ENCODE measurements around the gene SEMA6A.

The SEMA6A gene

DNA sequence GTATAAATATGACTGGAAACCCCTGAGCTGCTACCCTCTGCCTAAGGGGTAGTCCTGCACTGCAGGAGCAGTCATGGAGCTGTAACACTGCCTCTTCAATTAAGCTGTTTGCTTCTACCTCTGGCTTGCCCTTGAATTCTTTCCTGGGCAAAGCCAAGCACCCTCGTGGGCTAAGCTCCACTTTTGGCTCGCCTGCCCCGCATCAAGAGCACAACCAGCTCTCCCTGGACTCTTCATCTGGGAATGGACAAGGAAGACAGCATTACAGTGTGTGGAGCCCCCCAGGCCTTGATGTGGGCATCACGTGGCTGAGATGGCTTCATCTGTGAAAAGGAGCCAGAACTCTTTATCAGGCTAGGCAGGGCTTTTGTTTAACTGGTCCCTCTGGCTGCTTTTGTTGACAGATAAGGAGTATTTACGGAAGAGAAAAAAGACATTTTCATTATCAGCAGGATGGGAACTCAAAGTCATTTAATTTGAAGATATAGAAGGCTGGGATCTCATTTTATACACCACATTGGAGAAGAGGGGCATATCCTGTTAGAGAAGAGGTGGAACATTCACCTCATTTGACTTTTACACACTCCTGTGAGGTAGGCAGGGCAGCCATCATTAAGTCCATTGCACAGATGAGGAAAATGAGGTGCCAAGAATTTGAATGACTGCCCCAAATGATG lies 137.8 kb downstream of the SEMA6A start:
- DNase-seq = no peak

DNA sequence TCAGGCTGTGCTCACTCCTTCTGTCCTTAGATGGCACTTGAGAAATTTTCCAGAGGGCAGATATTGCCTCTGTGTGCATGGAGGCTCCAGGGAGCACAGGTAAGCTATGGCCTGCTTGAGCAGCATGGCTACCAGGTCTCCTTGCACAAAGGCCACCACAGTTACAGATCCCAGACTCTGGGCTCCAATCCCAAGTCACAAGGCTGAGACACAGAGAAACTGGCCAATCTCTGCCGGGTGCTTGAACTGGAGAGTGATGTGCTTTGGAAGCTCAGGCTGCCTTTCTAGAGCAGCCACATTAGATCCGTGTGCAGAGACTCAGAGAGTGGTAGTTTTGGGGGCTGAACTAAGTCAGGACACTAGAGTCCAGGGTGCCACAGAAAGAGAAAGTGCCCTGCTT lies 145.7 kb downstream of the SEMA6A start:
- no peak for DNase-seq

DNA sequence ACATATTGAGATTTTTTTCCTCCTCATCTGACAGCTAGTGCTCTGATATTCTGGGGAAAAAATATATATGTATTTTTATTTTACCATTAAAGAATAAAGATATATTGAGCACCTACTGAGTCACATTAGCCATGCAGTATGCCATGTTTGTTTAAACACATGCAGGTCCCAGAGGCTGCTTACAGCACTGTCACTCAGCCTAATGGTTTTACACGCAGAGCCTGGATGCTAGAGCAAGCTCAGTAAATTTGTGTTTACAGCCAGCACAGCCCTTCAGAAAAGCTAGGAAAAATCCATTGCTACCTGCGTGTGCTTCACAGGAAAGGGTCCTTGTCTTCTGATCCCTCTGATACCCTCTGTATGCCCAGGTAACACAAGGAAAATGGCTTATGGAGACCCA lies 146.2 kb downstream of the SEMA6A start:
- DNase-seq = no peak

DNA sequence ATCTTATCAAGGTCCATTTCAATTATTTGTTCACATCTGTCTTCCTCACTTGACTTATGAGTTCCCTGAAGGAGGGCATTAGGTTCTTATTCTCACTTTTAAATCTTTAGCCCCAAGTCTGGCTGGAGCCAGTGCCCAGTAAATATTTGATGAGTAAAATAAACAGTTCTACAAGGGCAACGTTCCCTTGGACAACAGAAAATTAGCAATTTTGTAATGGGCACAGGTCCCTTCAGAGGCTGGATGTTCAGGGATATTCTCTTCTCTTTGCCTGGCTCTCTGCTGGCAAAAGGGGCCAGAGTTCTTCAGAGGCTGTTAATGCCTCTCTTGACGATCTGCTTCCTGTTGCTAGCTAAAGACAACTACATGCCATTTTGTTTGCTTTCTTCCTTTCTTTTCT lies 149.7 kb downstream of the SEMA6A start:
- no peak for DNase-seq

DNA sequence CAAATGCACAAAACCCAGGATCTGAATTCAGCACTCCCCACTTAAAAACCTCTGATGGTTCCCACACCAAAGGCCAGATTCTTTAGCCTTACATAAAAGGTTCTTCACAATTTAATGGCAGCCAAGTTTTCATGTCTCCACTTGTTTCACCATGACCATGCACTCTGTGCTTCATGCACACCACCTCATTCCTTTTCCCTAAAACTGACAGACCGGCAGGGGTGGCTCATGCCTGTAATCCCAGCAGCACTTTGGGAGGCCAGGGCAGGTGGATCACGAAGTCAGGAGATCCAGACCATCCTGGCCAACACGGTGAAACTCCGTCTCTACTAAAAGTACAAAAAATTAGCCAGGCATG lies 150.4 kb downstream of the SEMA6A start:
- no peak for DNase-seq

DNA sequence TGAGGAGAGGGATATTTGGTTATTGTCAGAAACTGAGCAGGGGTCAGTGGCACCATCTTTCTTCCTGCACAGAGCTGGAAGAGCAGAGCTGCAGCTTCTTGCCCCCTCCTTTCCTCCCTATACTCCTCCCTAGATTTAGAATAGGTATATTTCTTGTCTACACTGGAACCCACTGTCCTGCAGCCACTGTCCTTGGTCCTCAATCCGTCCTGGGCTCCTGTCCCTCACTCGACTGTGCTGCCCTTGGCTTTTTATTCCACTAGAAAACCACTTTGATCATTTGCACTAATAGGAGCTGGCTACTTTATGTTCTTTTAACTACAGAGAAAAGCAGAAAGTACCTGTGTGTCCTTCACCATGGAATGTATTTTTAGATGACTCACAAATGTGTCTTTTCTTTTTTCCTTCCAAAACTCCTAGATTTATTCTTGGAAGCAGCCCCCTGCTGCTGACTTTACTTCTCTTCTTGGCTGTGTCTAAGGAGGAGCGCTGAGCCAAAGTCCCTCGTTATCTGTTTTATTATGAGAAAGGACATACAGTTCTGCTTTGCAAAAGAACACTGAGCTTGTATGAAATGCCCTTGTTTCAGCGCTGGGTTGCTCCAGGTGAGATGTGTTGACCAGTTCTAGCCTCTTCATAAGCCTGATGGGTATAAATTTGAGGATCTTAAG lies 150.9 kb downstream of the SEMA6A start:
- DNase-seq = no peak

DNA sequence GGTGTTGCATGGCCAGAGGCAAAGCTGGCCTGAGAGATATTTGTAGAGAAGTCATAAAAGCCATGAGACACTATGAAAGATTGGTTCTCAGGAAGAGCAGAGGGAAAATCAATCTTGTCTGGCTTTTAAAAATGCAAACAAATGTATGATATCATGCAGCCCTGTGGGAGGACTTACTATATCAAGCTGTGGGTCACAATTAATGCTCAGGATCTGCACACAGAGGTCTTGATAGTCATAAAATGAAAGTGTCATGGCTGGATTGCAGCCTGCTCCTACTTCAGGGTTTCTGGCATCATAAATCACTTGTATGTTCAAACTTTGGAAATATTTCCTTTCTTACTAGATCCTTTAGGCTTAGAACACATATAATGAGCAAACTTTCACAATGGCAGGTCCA lies 151.5 kb downstream of the SEMA6A start:
- no peak for DNase-seq

DNA sequence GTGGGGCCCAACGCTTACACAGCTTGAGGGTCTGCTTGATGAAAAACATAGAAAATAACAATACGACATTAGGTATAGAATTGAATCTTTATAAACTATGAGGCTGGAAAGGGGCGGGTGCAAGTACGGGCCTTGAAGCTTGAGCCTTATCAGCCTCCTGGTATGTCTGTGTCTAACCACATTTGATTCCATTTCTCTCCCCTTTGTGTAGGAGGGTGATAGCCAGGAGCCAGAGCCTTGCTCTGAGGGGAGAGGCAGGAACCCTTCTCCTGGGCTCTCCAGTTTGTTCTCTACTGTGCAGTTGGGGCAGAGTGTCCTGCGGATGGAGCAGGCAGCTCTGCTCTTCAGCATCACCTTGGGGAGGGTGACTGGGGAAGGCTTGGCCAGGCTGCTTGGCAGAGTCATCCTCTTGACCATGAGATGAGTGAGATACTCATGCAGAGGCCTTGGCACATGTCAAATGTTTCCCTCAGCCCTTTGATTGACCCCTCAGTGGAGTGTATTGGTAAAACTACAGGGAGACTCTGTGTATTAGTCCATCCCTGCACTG lies 153.5 kb downstream of the SEMA6A start:
- DNase-seq = no peak

DNA sequence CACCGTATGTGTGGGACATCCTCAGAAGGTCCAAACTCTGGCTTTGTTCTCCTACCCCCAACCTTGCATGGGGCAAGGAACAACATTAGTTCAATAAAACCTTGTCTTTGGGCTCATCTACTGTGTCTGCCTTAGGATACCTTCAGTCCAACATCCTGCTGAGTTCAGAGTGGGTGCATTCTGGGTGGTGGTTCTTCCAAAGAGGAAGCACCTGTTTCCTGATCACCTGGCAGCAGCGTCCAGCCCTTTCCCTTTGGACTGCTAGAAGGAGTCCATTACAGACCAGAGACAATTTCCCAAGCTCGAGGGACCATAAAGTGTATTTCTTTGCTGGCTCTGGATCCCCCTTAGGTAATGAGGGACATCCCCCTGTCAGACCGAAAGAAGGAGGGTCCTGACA lies 154.1 kb downstream of the SEMA6A start:
- no peak for DNase-seq

DNA sequence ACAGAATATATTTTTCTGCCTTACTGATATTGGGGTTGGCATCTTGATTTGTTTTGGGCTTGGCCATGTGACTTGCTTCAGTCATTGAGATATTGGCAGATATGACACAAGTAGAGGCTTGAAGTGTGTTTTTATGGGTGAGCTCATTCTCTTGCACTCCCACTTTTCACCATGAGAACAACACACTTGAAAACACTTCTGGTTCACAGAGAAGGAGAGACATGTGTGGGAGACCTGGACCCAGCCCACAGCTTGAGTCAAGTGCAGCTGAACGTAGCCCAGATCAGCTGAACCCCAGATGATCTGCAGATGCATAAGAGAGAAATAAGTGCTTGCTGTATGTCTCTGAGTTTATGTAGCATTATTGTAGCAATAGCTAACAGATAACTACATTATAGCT lies 155.4 kb downstream of the SEMA6A start:
- no peak for DNase-seq

DNA sequence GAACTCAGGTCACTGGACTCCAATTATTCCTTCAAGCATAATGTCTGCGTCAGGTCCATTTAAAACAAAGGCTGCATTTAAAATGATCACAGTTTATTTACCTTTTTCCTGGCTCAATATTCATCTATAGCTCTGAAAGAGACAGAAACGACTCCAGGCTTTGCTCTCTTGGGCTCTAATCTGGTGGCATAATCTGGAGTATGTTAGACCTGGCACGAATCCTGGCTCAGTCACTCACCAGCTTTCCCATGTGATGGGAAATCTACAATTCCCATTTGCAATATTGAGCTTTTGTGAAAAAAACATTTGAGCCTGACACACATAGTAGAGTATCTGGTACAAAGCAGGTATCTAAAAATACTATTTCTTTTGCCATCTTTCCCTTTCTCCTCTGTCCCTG lies 155.8 kb downstream of the SEMA6A start:
- no peak for DNase-seq

DNA sequence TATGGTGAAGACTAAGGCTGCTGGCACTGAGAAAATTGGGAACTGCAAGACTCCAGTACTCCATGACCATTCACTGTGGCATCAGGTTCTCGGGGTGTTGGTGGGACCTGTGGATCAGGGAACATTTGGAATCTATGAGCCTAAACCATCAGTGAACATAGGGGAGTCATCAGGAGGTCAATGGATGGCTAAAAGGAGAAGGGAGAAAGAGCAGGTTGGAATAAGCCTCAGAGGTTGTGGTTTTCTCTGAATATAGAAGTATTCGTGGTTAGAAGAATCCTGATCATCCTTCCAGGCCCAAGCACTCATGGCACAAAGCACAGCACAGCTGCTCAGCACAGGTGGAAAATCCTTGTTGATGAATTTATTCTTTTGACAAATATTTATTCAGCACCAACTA lies 156.6 kb downstream of the SEMA6A start:
- no peak for DNase-seq

DNA sequence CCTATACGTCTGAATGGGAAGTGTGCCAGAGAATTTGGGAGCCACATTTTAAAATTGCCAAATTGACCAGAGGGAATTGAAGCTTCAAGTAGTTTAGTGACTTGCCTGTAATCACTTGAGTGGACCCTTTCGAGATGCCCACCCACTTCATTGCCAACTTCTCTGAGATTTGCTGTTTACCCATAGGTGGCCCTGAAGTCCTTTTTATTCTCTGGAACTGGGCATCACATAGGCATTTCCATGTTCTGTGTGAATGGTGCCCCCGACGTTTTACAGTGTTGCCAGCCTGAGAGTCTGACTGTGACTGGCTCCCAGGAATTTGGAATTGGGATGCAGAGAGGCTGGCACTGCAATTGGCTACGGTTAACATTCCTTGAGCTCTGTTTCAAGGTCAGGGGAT lies 158.6 kb downstream of the SEMA6A start:
- no peak for DNase-seq

DNA sequence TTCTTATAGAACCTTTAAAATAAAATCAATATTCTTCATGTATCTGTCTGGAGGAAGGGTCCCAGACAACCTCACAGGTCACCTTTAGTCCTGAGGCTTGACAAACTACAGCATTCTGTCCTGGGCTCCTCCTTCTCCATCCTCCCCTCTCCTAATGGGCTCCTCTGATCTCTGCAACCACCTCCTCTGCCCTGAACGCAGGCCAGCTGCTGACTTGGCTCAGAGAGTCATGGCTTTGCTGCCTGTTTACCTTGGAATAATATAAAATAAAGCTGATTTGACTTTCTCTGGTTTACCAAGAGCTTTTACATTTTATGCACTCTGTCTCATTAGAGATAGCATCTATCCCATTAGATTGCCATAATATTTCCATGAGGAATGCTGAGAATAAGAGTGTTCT lies 159.4 kb downstream of the SEMA6A start:
- DNase-seq = no peak

DNA sequence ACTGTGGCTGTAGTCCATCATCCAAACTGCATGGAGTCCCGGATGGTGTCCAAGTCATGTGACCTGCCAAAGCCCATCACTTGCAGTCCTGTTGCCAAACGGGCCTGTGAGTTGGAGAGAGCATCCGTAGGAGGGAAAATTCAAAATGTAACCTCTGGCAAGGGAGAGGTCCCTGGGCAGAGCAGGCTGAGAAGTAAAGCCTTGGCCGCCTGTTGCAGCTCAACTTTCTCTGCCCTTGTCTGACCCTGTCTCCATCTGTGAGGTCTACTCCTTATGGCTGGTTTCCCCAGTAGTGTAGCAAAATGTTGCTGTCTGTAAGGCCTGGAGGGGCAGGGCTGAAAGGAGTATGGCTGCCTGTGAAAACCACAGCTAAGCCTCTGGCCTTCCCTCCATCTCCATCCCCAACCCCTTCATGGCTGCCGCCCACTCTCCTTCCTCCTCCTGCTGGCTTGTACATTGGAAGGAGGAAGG lies 163.5 kb downstream of the SEMA6A start:
- DNase-seq = no peak

DNA sequence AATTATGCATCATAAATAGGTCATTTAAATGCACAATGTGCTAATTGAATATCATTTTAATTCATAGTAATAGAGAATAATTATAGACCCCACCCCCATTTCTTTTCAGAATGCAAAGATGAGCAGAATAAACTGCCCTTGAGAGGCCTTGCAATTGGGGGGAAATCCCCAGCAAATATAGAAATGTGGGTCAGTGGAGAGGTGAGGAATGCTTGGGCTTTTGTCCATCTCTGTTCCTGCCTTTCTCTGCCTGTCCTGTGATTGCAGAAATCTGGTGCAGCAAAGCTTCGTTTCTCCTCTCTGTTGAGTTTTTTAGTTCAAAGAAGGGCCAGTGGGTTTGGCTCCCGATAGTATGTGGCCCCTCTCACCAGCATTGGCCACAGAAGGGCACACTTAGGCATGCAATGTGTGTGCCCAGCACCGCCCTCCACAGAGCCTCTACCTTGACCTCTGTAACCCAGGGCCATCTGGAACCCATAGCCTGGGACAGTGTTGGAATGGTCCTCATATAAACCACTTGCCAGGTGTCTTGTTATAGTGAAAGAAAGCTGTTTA lies 164.2 kb downstream of the SEMA6A start:
- no peak for DNase-seq

DNA sequence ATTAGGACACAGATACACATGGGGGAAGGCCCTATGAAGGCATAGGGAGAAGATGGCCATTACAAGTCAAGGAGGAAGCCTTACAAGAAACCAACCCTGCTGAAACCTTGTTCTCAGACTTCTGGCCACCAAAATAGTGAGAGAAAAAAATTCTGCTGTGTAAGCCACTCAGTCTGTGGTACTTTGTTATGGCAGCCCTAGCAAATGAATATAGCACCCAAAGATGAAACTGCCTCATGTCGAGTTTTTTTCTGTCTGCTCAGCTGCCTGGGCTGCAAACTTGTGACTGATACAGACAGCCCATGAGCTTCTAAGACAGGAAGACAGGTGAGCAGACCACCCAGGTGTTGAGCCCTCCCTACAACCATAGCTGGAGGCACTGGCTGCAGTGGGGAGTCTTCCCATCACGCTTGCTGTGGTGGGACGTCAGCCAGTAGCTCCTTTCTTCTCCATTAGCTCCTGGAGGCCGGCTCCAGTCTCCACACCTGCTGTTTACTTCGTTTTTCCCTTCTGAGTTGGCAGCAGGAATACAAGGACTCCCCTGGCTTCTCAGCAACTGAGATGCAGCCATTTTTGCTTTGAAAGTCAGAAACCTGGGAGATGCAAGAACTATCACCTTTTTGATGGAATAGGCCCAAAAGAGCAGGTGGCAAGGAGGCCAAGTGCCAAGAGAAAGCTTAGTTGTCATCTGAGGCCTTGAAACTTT lies 164.9 kb downstream of the SEMA6A start:
- no peak for DNase-seq

DNA sequence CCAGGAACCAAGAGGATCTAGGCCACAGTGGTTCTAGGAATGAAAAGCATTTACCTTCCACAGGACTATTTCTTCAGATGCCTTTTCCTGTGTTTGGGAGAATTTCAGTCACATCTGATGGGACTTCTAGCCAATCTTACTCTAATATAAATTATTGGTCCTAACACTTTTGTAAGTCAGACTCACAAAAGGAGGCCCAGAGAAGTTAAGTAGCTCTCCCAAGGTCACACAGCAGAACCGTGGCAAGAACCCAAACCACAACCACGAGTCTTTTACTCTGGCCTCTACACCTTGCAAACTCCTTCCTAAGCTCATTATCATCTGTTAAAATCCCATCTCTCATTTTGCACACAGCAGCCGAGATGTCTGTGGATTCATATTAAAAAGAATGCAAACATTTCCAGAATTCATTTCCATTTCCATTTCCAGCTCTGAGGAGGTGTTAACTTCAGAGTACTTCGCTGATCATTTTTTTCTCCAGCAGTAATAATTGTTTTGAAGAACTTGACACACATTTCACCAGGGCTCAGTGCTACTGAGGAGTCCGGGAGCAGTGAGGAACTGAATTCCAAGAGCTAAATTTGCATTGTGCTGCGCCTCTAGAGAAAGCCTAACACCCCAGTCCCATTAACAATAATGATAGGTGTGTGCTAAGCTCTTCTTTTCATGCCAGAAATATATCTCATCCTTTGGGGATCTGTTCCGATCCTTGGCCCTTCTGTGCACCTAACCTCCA lies 168.1 kb downstream of the SEMA6A start:
- DNase-seq = no peak

DNA sequence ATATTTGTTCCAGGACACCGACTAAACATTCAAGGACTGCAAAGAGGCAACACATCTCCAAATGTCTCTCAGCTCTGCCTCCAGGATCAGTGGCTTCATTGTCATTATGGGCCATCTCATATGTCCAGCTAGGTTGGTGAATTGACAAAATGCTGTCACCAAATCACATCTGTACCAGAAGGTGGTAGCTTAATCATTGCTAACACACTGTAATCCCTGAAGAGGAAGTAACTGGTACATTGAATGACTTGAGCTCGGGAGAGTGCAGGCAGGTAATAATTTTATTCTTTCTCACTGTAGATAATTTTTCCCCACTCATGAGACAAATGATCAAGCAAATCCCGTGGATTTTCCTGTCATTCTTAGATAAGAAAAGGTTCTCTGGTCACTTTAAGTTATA lies 169.8 kb downstream of the SEMA6A start:
- DNase-seq = no peak

DNA sequence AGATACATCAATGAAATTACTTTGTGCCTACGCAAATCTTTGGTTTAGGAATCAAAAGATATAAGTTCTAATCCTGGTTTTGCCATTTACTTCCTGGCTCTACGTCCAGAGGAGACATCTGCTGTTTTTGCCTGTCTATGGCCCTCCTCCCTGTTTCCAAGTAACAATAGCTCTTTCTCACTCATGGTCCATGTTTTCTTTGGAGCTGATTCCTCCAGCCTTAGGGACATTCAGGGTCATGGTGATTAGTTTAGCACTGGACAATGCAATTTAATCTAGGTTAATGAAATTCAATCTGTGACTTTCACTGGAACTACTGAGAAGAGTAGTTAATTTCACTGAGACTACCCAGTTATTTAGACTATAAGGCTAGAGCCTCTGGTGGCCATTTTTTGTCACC lies 170.6 kb downstream of the SEMA6A start:
- no peak for DNase-seq

DNA sequence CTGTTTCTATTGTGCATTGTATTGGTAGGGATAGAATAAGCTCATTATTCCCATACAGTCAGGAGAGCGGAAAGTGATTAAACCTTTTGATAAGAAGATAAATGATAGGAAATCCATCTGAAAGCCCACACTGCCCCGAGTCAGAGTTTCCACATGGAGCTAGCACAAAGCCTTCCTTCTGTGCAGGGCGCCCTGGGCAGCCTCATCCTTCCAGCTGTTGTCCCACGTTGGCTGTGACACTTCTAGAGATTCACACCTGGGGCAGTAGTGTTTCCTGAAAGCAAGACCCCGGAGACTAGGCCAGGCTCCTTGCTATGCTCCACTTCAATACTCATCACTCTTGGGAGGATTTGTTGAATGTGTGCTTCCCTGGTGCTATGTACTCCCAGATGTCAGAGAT lies 172.4 kb downstream of the SEMA6A start:
- no peak for DNase-seq

DNA sequence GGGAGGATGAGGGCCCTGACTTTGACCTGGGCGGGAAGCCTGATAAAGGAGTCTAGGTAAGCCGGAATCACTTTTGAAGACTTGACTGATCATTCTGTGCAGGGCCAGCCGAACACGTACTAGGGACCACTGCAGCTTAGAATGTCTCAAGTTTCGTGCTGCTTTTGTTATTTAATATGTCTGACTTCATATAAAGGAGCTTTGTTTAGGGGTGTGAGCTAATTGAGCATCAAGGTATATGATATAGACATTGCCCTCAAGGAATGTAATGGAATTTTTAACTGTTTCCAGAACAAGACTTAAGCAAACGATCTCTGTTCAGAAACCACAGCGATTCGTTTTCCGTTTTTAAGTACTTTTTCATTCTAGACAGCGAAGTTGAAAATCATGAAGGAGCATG lies 173.0 kb downstream of the SEMA6A start:
- DNase-seq = no peak

DNA sequence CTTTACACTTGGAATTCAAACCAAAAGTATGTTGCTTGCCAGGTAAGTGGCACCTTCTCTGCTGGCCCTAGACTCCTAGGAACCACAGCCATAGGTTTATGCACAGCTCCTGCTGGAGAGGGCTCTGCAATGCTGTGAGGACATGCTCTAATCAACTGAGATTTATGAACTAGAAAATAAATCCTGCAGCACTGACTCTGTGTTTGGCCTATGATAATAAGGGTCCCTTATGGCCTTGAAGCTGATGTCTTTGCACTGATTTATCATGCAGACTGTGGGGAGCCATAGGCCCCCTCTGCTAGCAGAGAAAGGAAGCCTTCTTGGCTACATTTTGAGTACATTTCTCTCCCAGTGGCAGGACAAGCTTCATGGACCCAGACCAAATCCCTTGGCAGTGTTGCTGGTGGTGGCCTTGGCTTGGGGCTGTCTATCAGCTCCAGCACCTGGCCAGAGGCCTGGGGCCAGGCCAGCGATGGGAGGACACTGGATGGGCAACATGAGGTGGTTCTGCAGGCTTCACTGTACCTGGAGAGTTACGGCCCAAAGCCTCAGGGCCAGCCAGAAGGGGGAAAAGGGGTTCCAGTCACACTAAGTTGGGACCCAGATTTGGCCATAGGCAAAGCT lies 178.0 kb downstream of the SEMA6A start:
- no peak for DNase-seq

Measured in NCI-H510A (cell line).